Measurements from ENCODE around the gene PROSER3.

The PROSER3 gene

GRCh38 chr19:35729763-35730162, 28.2 kb upstream of the PROSER3 start:
- Mint-ChIP-seq H3K36me3 (peaks cover 4% of the 10 kb centered on the region), H3K27me3 (no peaks in the 10 kb centered on the region)

GRCh38 chr19:35730326-35730725, 27.6 kb upstream of the PROSER3 start:
- Mint-ChIP-seq H3K27me3 (no peaks in the 10 kb centered on the region), H3K4me3 (no peak overlapping the region), H3K27ac (no peak overlapping the region), H3K36me3 (peaks cover 4% of the 10 kb centered on the region), H3K4me1 (ENCODE audit: low read depth) (peaks cover 3% of the 10 kb centered on the region), H3K9me3 (ENCODE audit: low read depth) (no peaks in the 10 kb centered on the region)

More at GRCh38 chr19:35729763-35730162, 28.2 kb upstream of the PROSER3 start:
- Mint-ChIP-seq H3K9me3 (ENCODE audit: low read depth) (no peaks in the 10 kb centered on the region), H3K27ac (no peak overlapping the region), H3K4me3 (no peak overlapping the region), H3K4me1 (ENCODE audit: low read depth) (peaks cover 3% of the 10 kb centered on the region)

GRCh38 chr19:35731353-35731752, 26.6 kb upstream of the PROSER3 start:
- Mint-ChIP-seq H3K27ac (no peak overlapping the region), H3K4me1 (ENCODE audit: low read depth) (peaks cover 4% of the 10 kb centered on the region), H3K27me3 (no peaks in the 10 kb centered on the region), H3K9me3 (ENCODE audit: low read depth) (no peaks in the 10 kb centered on the region), H3K4me3 (no peak overlapping the region), H3K36me3 (peaks cover 4% of the 10 kb centered on the region)

- peaks cover 4% of the 10 kb centered on the region for H3K36me3 Mint-ChIP-seq
- H3K27ac Mint-ChIP-seq, result no peak overlapping the region
- no peaks in the 10 kb centered on the region for H3K9me3 Mint-ChIP-seq (ENCODE audit: low read depth)
Observed at GRCh38 chr19:35731779-35732405, 26.1 kb upstream of the PROSER3 start.

GRCh38 chr19:35732540-35733179, 25.3 kb upstream of the PROSER3 start:
- Mint-ChIP-seq H3K27me3 (no peaks in the 10 kb centered on the region), H3K27ac (no peak overlapping the region), H3K9me3 (ENCODE audit: low read depth) (no peaks in the 10 kb centered on the region), H3K4me1 (ENCODE audit: low read depth) (peaks cover 12% of the 10 kb centered on the region), H3K36me3 (peaks cover 4% of the 10 kb centered on the region), H3K4me3 (no peak overlapping the region)

More at GRCh38 chr19:35731779-35732405, 26.1 kb upstream of the PROSER3 start:
- Mint-ChIP-seq H3K4me1 (ENCODE audit: low read depth) (peaks cover 7% of the 10 kb centered on the region), H3K27me3 (no peaks in the 10 kb centered on the region), H3K4me3 (no peak overlapping the region)

- peak overlapping the region; percentile 41 for H3K27ac Mint-ChIP-seq
- H3K4me3 Mint-ChIP-seq, result no peak overlapping the region
- H3K36me3 Mint-ChIP-seq, result peaks cover 4% of the 10 kb centered on the region
- peaks cover 12% of the 10 kb centered on the region for H3K4me1 Mint-ChIP-seq (ENCODE audit: low read depth)
- H3K27me3 Mint-ChIP-seq, result no peaks in the 10 kb centered on the region
- no peaks in the 10 kb centered on the region for H3K9me3 Mint-ChIP-seq (ENCODE audit: low read depth)
Observed at GRCh38 chr19:35733180-35734125, 24.5 kb upstream of the PROSER3 start.

- Mint-ChIP-seq H3K27me3 (no peaks in the 10 kb centered on the region), H3K4me1 (ENCODE audit: low read depth) (peaks cover 15% of the 10 kb centered on the region), H3K27ac (peak overlapping the region; percentile 41), H3K36me3 (peaks cover 4% of the 10 kb centered on the region), H3K9me3 (ENCODE audit: low read depth) (no peaks in the 10 kb centered on the region), H3K4me3 (no peak overlapping the region)
Observed at GRCh38 chr19:35734273-35734672, 23.7 kb upstream of the PROSER3 start.

GRCh38 chr19:35734889-35735288, 23.1 kb upstream of the PROSER3 start:
- H3K9me3 Mint-ChIP-seq (ENCODE audit: low read depth), result no peaks in the 10 kb centered on the region

GRCh38 chr19:35736913-35737886, 20.8 kb upstream of the PROSER3 start:
- H3K27ac Mint-ChIP-seq, result peak overlapping the region; percentile 54
- no peaks in the 10 kb centered on the region for H3K27me3 Mint-ChIP-seq
- peaks cover under 1% of the 10 kb centered on the region for H3K36me3 Mint-ChIP-seq
- H3K9me3 Mint-ChIP-seq (ENCODE audit: low read depth), result no peaks in the 10 kb centered on the region
- H3K4me3 Mint-ChIP-seq, result no peak overlapping the region
- H3K4me1 Mint-ChIP-seq (ENCODE audit: low read depth), result peaks cover 27% of the 10 kb centered on the region

More at GRCh38 chr19:35734889-35735288, 23.1 kb upstream of the PROSER3 start:
- Mint-ChIP-seq H3K36me3 (peaks cover 4% of the 10 kb centered on the region), H3K27me3 (no peaks in the 10 kb centered on the region), H3K4me3 (no peak overlapping the region), H3K27ac (peak overlapping the region; percentile 35), H3K4me1 (ENCODE audit: low read depth) (peaks cover 17% of the 10 kb centered on the region)

- Mint-ChIP-seq H3K27me3 (no peaks in the 10 kb centered on the region), H3K36me3 (peaks cover 5% of the 10 kb centered on the region), H3K9me3 (ENCODE audit: low read depth) (no peaks in the 10 kb centered on the region), H3K27ac (peak overlapping the region; percentile 78), H3K4me1 (ENCODE audit: low read depth) (peaks cover 36% of the 10 kb centered on the region), H3K4me3 (peak overlapping the region; percentile 30)
Observed at GRCh38 chr19:35738021-35738886, 19.7 kb upstream of the PROSER3 start.

- H3K36me3 Mint-ChIP-seq, result peaks cover 5% of the 10 kb centered on the region
- H3K27ac Mint-ChIP-seq, result peak overlapping the region; percentile 78
- peak overlapping the region; percentile 30 for H3K4me3 Mint-ChIP-seq
- H3K4me1 Mint-ChIP-seq (ENCODE audit: low read depth), result peaks cover 39% of the 10 kb centered on the region
- H3K9me3 Mint-ChIP-seq (ENCODE audit: low read depth), result no peaks in the 10 kb centered on the region
- no peaks in the 10 kb centered on the region for H3K27me3 Mint-ChIP-seq
Observed at GRCh38 chr19:35738887-35739229, 19.1 kb upstream of the PROSER3 start.

GRCh38 chr19:35739275-35740107, 18.5 kb upstream of the PROSER3 start:
- peaks cover 5% of the 10 kb centered on the region for H3K36me3 Mint-ChIP-seq
- peaks cover 42% of the 10 kb centered on the region for H3K4me1 Mint-ChIP-seq (ENCODE audit: low read depth)
- H3K27me3 Mint-ChIP-seq, result no peaks in the 10 kb centered on the region
- no peak overlapping the region for H3K27ac Mint-ChIP-seq
- no peaks in the 10 kb centered on the region for H3K9me3 Mint-ChIP-seq (ENCODE audit: low read depth)
- H3K4me3 Mint-ChIP-seq, result peak overlapping the region; percentile 94

- Mint-ChIP-seq H3K36me3 (peaks cover 5% of the 10 kb centered on the region), H3K9me3 (ENCODE audit: low read depth) (no peaks in the 10 kb centered on the region), H3K27me3 (no peaks in the 10 kb centered on the region), H3K4me1 (ENCODE audit: low read depth) (peaks cover 44% of the 10 kb centered on the region), H3K27ac (peak overlapping the region; percentile 93), H3K4me3 (peak overlapping the region; percentile 94)
Observed at GRCh38 chr19:35740108-35740422, 17.9 kb upstream of the PROSER3 start.

All from activated naive CD8-positive, alpha-beta T cell (primary cell).